Fibroblast of skin of right quadriceps (primary cell): ENCODE data around the gene SMIM28.

Source experiments
- DNase-seq: peaks from one replicate; pipeline ENCODE4 v3.0.0-alpha.2; 2013

The SMIM28 gene

GRCh38 chr6:138374815-138375214 is 2.9 kb upstream of the SMIM28 start:
- DNase-seq: no peak

GRCh38 chr6:138377042-138377441 is 663 bp upstream of the SMIM28 start:
- no peak for DNase-seq

- no peak for DNase-seq
Measured at GRCh38 chr6:138378463-138378862, 758 bp downstream of the SMIM28 start.

GRCh38 chr6:138382498-138383265 is 5.0 kb downstream of the SMIM28 start:
- DNase-seq: no peak

GRCh38 chr6:138383776-138384175 is 6.1 kb downstream of the SMIM28 start:
- DNase-seq: no peak

- no peak for DNase-seq
Measured at GRCh38 chr6:138386897-138387296, 9.2 kb downstream of the SMIM28 start.

GRCh38 chr6:138387577-138388368 is 10.1 kb downstream of the SMIM28 start:
- DNase-seq: no peak

- DNase-seq: no peak
Measured at GRCh38 chr6:138389551-138389950, 11.8 kb downstream of the SMIM28 start.

- DNase-seq: no peak
Measured at GRCh38 chr6:138393871-138394783, 16.4 kb downstream of the SMIM28 start.

GRCh38 chr6:138396709-138397108 is 19.0 kb downstream of the SMIM28 start:
- no peak for DNase-seq

GRCh38 chr6:138397128-138398122 is 19.7 kb downstream of the SMIM28 start:
- DNase-seq: no peak

- DNase-seq: no peak
Measured at GRCh38 chr6:138400326-138400725, 22.6 kb downstream of the SMIM28 start.

GRCh38 chr6:138401960-138402837 is 24.5 kb downstream of the SMIM28 start:
- DNase-seq: no peak

- DNase-seq: no peak
Measured at GRCh38 chr6:138402838-138403187, 25.1 kb downstream of the SMIM28 start.

GRCh38 chr6:138403324-138403800 is 25.7 kb downstream of the SMIM28 start:
- DNase-seq: peak; percentile 14

GRCh38 chr6:138403801-138404665 is 26.3 kb downstream of the SMIM28 start, which contains the start of gene HEBP2:
HEBP2 (plus strand) TSS chr6:138404223; CDS start chr6:138404496, 273 bp downstream.
- peak; percentile 72 for DNase-seq

- DNase-seq: no peak
Measured at GRCh38 chr6:138404666-138405337, 27.1 kb downstream of the SMIM28 start.

GRCh38 chr6:138405816-138406413 is 28.2 kb downstream of the SMIM28 start:
- no peak for DNase-seq

- no peak for DNase-seq
Measured at GRCh38 chr6:138406443-138406842, 28.7 kb downstream of the SMIM28 start.
